HG02588 (cell line): ENCODE results near the gene CXXC5.

Experiments
- ATAC-seq: cut with Tn5 transposase; IDR thresholded peaks from one replicate; pipeline ENCODE4 v1.9.1; 2021; ENCODE audit warnings: mild to moderate bottlenecking, moderate library complexity; ENCODE audit not compliant: unreplicated experiment

Gene CXXC5

DNA sequence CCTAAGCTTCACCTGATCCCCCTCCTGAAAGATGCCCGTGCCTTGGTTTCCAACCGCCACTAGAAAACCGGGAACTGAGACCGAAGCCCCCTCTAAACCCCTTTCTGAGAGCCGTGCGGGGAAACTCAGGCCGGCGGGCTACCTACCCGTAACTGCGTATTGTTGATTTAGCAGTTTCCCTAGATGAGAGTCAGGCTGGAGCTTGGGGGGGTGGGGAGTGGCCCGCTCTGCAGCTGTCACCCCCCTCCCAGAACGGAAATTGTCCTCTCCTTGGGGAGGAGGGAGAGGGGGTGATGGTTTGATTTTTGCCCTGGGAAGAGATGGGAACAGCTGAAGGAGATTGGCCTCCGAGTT is 2.5 kb downstream of the CXXC5 start:
- ATAC-seq = no peak

DNA sequence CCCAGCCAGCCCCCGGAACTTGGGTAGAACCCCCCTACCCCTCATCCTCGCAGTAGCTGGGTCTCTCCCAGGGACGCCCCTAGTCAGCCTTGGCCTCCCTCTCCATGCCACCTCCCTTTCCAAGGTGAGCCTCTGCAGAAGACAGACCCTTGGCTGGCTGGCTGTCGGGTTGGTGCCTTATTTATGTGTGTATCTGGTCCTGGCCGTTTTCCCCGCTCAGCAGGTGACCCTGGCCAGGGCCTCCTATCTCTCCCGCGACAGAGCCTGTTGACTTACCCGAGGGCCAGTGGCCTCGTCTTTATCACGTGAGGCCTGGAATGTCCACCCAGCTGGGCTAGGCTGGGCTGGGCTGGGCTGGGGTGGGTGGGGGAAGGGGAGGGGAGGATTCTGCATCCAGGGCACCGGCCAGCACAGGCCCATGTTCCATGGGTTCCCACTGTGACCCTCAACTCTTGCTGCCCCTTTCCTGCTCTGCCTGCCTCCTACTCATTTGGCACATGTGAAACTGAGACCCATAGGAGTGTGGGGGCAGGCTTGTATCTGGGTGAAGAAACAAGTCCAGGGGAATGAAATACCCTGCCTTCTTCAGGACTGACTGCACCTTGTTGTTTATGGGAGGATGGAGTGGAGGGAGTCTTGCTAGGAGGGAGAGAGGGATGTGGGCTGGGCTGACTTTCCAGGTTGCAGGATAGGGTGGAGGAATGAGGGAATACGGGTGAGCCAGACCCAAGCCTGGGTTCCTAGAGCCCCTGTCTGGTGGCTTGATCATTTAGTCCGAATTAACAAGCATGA is 3.1 kb downstream of the CXXC5 start:
- ATAC-seq = no peak

DNA sequence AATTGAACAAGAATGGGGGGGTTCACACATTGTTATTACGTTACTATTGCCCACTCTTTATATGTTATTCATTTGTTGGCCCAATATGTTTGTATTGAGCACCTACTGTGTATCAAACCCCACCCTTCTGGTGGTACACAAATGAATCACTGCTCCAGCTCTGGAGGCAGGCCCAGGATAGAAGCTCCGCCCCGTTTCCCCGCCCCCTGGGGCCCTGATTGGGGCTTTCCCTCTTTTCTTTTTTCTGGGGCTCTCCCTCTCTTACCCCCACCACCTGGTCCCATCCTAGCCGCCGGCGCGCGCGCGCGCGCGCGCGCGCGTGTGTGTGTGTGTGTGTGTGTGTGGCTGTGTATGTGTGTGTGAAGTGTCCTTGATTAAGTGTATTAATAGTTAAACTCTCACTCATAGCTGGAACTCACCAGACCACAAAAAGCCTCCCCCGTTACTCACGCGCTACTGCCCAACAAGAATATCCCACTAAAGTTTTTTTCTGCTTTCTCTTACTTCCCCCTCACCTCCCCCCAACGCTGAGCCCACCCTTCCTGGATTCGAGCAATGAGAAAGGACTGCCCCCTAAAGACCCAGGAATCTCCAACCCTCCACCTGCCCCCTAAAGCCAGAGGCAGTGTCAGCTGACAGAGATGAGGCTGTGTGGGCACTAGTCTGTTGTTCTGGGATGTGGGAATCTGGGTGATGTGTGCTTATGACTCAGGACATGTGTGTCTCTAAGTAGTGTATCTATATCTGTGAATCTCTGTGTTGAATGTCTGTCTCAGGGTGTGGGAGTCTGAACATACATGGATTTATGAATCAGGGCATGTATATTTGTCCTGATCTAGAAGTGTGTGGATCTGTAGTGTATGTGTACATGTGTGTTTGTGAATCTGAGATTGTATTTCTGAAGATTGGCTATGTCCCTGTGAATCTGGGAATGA is 4.0 kb downstream of the CXXC5 start:
- peak; percentile 33 for ATAC-seq

DNA sequence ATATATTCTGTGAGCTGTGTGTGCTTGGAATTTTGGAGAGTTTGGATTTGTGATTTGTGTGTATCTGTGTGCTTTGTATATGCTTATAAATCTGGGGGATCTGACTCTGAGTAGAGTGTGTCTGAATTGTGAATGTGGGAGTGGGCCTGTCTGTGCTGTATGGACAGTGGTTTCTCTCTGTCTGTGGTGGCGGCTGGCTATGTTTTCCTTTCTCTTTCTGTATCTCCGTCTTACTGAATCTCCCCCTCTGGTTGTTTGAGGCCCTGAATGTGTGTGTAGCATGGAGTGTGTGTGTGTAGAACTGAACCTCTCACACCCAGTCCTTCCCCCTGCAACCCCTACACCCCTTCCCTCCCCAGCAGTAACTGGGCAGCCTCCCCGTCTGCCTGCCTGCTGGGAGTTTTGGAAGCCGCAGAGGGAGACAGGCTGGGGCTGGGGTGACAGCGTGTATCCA is 4.7 kb downstream of the CXXC5 start:
- ATAC-seq = peak; percentile 26

DNA sequence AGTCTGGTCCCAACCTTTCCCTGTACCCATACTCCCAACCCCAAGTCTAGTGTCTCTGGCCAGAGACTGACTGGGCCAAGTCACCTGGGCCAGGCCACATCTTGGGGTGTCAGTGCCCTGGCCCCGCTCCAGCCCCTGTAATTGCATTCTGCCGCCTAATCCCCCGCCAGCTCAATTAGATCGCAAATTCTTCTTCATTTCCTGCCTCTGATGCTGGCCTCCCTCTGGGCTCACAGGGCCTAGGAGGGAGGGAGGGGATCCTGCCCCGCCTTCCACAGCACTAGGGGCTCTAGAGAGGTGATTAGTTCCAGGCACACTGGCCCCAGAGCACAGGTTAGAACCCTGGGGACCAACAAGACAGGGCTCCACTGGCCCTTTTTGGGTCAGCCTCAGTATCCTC is 5.5 kb downstream of the CXXC5 start:
- ATAC-seq = no peak

DNA sequence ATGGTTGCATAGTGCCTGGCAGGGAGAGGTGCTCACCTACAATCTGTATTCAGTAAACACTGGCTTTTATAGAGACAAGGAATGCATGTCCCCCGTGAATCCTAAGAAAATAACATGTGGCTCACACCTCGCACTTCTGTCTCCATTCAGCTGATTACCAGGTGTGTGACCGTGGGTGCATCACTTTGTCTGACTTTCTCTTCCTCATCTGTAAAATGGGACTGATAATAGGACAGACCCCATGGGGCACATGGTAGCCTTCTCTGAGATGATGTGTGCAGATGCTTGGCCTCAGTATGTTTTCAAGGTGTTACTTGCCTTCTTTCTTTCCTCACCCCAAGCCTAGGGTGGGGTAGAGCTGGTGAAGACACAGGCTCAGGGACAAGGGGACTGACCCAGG is 6.3 kb downstream of the CXXC5 start:
- no peak for ATAC-seq

DNA sequence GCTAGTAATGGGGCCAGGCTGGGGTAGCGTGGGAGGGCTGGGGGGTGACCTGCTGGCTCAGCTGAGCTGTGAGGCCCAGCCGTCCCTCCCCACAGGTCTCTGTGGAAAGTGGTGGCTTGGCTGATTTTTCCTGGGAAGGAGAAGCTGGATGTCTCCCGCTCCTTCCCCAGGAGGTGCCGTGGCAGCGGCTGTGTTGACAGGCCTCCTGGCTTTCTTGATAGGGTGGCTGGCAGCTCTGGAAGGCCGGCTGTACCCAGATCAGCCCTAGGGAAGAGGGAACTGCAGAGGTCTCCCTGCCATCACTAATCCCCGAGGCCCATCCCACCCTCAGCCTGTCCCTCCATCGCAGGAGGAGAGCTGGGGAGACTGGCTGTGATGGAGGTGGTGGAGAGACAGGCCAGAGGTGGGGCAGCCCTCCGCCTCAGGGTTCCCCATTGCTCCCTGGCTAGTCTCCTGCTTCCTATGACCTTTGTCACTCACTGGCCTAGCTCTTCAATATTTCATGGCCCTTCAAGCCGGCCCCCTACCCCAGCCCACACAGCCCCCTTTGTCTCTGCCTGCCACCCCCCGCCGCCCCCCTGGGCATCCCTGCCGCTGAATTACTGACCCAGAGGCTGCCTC is 6.8 kb downstream of the CXXC5 start:
- no peak for ATAC-seq

DNA sequence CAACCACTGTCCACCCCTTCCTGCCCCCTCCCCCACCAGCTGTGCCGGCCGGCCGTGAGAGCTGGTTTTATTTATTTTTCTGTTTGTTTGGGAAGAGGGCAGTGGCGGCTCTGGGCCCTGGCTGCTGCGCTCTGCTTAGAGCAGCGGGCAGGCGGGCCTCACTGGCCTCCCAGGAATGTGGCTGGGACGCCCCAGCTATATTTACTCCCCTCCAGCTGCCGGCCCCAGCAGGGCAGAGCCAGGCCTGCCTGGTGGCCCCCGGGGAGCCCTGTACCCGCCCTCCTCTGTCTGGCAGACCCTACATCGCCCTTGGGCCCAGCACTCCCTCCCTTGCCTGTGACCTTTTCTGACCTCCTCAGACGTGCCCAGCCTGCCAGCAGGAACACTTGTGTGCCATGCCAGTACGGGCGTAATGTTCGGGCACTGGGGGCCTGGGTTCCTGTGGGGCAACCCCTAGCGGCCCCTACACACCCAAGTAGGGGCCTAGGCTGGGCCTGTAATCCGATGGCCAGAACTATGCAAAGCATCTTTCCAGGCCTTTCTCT is 7.7 kb downstream of the CXXC5 start:
- no peak for ATAC-seq

DNA sequence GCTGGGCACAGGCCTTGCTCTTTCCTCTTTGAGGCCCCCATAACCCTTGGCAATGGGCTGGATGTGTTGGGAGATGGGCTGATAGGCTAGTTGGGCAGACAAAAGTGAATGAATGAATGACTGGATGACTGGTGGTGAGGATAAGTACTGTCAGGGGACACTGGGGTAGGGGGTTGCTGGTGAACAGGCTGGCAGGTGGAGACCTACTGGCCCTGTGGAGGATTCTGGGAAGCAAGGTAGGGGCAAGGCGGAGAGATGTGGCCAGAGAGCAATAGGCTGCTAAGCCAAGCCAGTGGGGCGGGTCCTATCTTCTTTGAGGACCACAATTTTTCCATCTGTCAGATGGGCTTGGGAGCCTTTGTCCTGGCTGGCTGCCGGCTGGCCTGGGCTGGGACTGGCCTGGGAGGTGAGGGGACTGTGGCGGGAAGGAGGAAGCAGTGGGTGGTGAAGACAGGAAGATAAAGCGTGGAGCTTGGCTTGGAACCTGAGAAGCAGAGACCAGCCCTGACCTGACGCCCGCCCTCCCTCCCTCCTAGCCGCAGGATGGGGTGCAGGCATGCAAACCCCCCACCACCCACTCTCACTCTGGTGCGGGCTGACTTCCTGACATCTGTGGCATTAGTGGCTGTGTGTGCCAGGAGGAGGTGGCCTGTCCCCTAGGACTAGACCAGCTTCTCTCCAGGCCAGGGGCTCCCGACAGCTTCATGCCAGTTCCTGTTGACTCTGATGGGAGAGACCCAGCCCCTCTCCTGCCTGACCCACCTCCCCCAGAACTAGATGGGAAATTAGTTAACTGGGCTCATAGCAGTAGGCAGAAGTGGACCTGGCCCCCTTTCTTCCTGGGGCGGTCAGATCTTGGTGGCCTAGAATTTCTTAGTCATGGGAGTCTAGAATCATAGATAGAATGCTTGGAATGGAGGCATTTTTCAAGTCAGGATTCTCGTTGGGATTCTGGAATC is 9.5 kb downstream of the CXXC5 start:
- ATAC-seq = no peak

DNA sequence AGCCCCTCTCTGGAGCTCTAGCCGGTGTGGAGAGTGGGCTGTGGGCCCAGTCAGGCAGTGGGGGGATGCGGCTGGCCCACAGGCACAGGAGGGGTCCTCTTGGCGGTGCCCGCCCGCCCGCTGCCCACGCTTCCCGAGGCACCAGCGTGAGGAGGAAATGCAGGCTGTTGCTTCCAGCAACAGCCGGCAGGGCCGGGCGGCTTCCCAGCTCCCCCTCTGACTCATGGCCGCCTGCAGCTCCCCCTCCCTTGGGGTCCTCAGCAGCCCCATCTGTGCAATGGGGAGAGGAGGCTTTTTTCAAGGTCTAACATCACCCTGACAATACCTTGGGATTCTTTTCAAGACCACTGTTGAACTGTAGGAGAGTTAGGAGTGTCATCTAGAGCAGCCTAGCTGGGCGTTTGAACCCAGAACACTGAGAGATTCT is 10.4 kb downstream of the CXXC5 start:
- ATAC-seq = no peak

DNA sequence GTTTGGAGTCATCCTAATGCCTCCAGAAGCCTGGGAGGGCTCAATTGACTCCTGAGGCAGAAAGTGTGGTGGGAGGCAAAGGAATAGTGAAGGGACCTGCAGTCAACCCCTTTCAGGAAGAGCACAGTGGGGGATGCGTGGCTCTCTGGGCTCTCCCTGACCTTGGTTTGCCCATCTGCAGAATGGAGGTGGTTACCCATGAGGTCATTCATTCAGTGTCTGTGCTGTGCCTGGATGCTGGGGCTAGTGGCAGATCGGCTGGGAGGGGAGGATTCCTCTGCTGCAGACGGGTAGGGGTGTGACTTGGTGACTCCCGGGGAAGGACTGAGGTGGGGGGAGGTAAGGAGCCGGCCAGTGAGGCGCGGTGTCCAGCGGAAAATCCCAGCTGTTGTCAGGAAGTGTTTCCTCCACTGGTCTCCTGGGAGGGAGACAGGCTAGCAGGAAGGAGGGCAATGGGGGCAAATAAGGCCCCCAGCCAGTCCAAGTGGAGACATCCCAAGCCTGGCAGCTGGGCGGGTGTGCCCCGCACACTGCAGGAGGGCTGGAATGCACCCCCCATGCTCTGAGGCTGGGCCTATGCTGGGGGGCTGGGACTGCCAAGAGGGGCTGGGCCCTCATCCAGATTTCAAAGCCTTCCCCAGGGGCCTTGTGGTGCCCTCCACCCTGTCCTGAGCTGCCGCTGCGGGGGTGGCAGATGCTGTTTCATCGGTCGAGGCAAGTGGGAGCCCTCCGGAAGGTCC is 10.9 kb downstream of the CXXC5 start:
- ATAC-seq = no peak

DNA sequence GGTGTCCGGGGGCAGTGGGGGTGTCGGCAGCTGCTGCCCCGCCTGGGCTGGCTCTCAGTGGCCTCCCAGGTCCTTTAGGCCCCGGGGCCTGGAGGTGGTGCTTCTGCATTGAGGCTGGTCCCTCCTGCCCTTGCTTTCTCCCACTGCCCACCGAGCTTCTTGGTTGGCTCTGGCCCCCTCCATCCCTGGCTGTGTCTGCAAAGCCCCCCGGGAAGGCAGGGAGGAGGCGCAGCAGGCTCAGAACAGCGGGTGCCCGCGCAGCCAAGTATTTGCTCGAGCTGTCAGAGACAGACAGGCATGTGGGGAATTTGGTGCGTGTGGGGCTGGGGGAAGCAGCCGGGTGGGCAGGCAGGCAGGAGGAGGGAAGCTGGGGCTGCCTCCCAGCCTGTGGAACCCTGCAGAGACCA is 11.5 kb downstream of the CXXC5 start:
- no peak for ATAC-seq

DNA sequence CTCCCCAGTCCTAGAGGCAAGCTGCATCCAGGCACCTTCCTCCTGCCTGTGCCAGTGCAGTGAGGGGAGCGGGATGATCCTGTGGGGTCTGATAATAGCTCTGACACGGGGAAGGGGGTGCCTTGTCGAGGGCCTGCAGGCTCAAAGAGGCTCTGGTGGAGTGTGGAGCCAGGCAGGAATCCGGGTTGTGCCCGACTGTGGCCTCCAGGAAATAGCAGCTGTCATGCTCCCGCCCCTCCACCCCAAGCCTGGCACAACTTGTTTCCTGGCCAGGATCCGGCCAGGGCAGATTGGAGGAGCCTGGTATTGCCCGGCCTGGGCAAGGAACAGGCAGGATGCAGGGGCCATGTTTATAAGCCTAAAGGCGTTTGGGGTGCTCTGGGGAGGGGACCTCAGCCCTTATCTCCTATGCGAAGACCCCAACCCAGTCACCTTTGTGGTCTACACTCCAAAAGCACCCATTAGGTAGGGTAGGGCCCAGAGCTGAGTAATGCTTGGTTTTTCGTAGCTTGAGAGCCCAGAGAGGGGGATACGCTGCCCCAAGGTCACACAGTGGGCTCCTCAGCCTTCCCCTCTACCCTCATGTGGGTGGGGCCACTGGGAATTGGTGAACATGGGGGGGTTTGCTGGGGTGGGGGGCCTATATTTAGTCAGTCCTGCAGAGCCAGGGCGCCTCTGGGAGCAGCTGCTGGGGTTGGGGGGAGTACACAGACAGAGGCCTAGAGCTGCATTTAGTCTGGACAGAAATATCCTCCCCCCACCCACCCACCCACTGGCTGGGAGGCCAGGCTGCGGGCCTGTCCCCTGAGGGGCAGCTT is 12.2 kb downstream of the CXXC5 start:
- ATAC-seq = no peak

DNA sequence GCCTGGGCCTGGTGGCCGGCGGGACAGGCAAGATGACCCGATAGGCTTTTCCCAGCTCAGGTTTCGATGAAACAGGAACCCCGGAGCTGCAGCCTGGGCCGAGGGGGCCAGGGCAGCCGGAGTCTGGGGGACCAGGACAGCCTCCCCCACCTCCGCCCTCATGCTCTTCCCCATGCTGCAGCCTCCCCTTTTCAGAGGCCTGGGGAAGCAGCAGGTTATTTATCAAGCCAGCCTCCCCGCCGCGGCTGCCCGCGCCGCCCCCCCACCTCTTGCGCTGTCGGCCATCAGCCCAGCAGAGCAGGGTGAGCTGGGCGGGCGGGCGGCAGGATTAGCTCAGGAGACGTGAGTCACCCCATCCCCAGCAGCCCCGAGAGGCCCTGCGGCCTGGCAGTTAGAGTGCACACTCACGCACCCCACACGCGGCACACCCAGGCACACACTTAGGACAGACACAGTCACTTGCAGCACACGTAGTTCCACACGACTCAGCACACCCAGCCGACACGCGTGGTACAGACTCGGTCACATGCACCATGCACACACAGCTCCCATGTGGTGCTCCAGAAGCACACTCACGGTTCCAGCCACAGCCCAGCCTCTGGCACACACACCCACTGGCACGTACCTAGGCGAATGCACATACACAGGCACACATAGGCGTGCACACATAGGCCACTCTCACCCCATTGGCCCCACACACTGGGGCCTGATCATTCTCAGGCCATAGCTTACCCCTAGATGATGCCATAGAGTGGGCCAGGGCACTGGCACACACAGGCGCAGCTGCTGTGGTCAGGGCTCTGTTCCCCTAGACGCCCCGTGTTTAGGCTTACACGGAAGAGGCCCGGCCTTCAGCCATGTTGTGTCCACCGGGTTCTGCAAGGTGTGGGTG is 13.0 kb downstream of the CXXC5 start:
- ATAC-seq = peak; percentile 25

DNA sequence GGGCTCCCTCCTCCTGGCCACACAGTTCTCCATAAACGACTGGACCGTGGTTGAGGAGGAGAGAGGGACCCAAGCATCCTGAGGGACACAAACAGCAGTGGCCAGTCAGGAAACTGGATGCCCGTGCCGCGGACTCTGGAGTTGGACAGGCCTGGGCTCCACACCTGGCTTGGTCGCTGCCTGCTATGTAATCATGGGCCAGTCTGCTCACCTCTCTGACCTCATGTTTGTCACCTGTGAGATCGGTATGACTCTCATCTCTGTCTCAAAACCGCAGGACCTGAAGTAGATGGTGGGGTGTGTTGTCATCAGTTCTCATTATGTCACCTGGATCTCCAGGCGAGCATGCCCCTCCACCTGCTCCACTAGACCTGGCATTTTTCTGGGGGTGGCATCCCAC is 14.5 kb downstream of the CXXC5 start:
- no peak for ATAC-seq

DNA sequence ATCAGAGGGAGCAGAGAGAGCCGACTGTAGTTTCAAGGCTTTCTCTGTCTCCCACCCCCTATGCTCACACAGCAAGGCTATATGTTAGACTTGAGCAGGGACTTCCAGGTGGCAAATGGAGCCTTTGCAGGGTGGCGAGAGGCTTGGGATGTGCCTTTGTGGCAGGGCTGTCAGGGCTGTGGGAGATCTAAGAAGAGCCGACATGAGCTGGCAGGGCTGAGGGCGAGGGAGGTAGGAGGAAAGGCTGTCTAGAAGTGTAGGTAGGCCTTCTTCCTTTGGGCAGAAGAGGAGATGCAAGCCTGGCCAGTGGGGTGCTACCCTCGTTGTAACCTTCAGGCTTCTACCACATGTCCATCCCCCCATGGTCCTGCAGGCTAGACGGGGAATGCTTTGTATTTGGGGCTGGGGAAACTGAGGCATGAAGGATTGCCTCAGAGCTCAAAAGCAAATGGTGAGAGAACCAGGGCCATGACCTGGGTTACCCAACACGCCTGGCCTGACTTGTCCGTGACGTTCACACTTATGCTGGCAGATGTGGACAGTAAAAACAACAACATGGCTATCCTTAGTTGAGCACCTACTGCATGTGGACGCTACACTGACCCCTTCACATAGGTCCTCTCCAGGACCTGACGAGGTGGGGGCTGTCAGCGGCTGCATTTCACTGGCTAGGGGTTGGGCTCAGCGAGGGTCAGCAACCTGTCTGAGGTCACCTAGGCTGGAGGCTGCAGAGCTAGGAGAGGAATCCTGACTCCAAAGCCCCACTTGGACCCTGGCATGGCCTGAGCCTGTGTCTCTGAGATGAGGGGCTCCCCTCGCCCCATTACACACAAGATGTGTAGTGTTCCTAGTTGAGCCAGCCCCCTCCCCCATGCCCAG is 15.3 kb downstream of the CXXC5 start:
- no peak for ATAC-seq
